H9 (cell line): ENCODE measurements around the gene MDGA2. TPM values are rescaled to one million over a fixed set of nuclear protein-coding genes. Genes with fewer than 3 reads are reported as not detected.

Experiments
- DNase-seq: peaks from one replicate; pipeline ENCODE4 v3.0.0-alpha.2; 2017
- H2AFZ ChIP-seq: one replicate; pipeline ENCODE4 v1.6.1; 2013; ENCODE audit warnings: mild to moderate bottlenecking, low read length, control low read depth, moderate library complexity
- H2AK5ac ChIP-seq: 2 replicates; pipeline ENCODE4 v1.6.1; 2013; ENCODE audit warnings: low read length, control low read depth, mixed read lengths; ENCODE audit not compliant: insufficient read length
- H2BK120ac ChIP-seq: one replicate; pipeline ENCODE4 v1.6.1; 2013; ENCODE audit warnings: low read depth, mild to moderate bottlenecking, low read length, control low read depth, inconsistent platforms; ENCODE audit not compliant: poor library complexity, severe bottlenecking
- H2BK12ac ChIP-seq: 2 replicates; pipeline ENCODE4 v1.6.1; 2013; ENCODE audit warnings: low read length, control low read depth, mixed read lengths, low read depth; ENCODE audit not compliant: insufficient read length
- H2BK15ac ChIP-seq: 2 replicates; pipeline ENCODE4 v1.6.1; 2013; ENCODE audit warnings: low read depth, low read length, control low read depth
- H2BK20ac ChIP-seq: one replicate; pipeline ENCODE4 v1.6.1; 2013; ENCODE audit warnings: low read depth, mild to moderate bottlenecking, low read length, control low read depth, inconsistent platforms; ENCODE audit not compliant: poor library complexity, severe bottlenecking
- H2BK5ac ChIP-seq: 2 replicates; pipeline ENCODE4 v1.6.1; 2013; ENCODE audit warnings: low read length, control low read depth, mixed read lengths; ENCODE audit not compliant: insufficient read length
- H3K14ac ChIP-seq: 2 replicates; pipeline ENCODE4 v1.6.1; 2013; ENCODE audit warnings: low read length, control low read depth; ENCODE audit not compliant: insufficient read depth
- H3K18ac ChIP-seq: 2 replicates; pipeline ENCODE4 v1.6.1; 2013; ENCODE audit warnings: low read depth, mild to moderate bottlenecking, mixed read lengths, low read length, control low read depth; ENCODE audit not compliant: insufficient read length
- H3K23ac ChIP-seq: 2 replicates; pipeline ENCODE4 v1.6.1; 2013; ENCODE audit warnings: low read length, control low read depth, mixed read lengths, low read depth; ENCODE audit not compliant: insufficient read length
- H3K23me2 ChIP-seq: 2 replicates; pipeline ENCODE4 v1.6.1; 2013; ENCODE audit warnings: low read depth, mild to moderate bottlenecking, mixed read lengths, low read length, control low read depth; ENCODE audit not compliant: insufficient read length, poor library complexity, severe bottlenecking
- H3K27ac ChIP-seq: 2 replicates; pipeline ENCODE4 v1.5.1; 2013; ENCODE audit warnings: low read length, control low read depth, mixed read lengths, low read depth; ENCODE audit not compliant: insufficient read length
- H3K27me3 ChIP-seq: 2 replicates; pipeline ENCODE4 v1.6.1; 2013; ENCODE audit warnings: low read length, control low read depth, inconsistent platforms; ENCODE audit not compliant: insufficient read depth
- H3K4ac ChIP-seq: 2 replicates; pipeline ENCODE4 v1.6.1; 2013; ENCODE audit warnings: low read depth, mild to moderate bottlenecking, control low read depth, inconsistent platforms, low read length, moderate library complexity
- H3K4me1 ChIP-seq: 2 replicates; pipeline ENCODE4 v1.6.1; 2013; ENCODE audit warnings: low read length, control low read depth, inconsistent platforms; ENCODE audit not compliant: insufficient read depth
- H3K4me2 ChIP-seq: 2 replicates; pipeline ENCODE4 v1.6.1; 2013; ENCODE audit warnings: low read length, control low read depth, mixed read lengths; ENCODE audit not compliant: insufficient read length, insufficient read depth
- H3K56ac ChIP-seq: 2 replicates; pipeline ENCODE4 v1.6.1; 2013; ENCODE audit warnings: low read depth, mild to moderate bottlenecking, mixed read lengths, low read length, control low read depth; ENCODE audit not compliant: insufficient read length
- H3K79me1 ChIP-seq: 2 replicates; pipeline ENCODE4 v1.6.1; 2013; ENCODE audit warnings: low read depth, mild to moderate bottlenecking, moderate library complexity, low read length, control low read depth, inconsistent platforms; ENCODE audit not compliant: insufficient read depth, poor library complexity, severe bottlenecking
- H3K79me2 ChIP-seq: 2 replicates; pipeline ENCODE4 v1.6.1; 2013; ENCODE audit warnings: low read length, control low read depth, inconsistent platforms; ENCODE audit not compliant: insufficient read depth
- H3K9ac ChIP-seq: 2 replicates; pipeline ENCODE4 v1.6.1; 2013; ENCODE audit warnings: low read length, control low read depth, mixed read lengths; ENCODE audit not compliant: insufficient read length; ENCODE audit errors: extremely low read depth
- H3K9me3 ChIP-seq: one replicate; pipeline ENCODE4 v1.6.1; 2013; ENCODE audit warnings: low read depth, low read length, inconsistent platforms; ENCODE audit not compliant: control insufficient read depth
- H3T11ph ChIP-seq: one replicate; pipeline ENCODE4 v1.6.1; 2013; ENCODE audit warnings: mild to moderate bottlenecking, low read length, control low read depth, inconsistent platforms
- H4K20me1 ChIP-seq: one replicate; pipeline ENCODE4 v1.6.1; 2013; ENCODE audit not compliant: control insufficient read depth, insufficient read length, insufficient read depth
- H4K5ac ChIP-seq: 2 replicates; pipeline ENCODE4 v1.6.1; 2013; ENCODE audit warnings: low read depth, mild to moderate bottlenecking, mixed read lengths, low read length, control low read depth; ENCODE audit not compliant: insufficient read length
- H4K8ac ChIP-seq: replicated peaks from 2 replicates; pipeline ENCODE4 v1.6.1; 2013; ENCODE audit warnings: low read length, control low read depth, mixed read lengths, low read depth; ENCODE audit not compliant: insufficient read length
- H4K91ac ChIP-seq: 2 replicates; pipeline ENCODE4 v1.6.1; 2013; ENCODE audit warnings: low read depth, mild to moderate bottlenecking, moderate library complexity, mixed read lengths, low read length, control low read depth; ENCODE audit not compliant: insufficient read length
- H3K27ac Mint-ChIP-seq, 3 experiments: 2 replicates in 2 of 3; 3 replicates in 1 of 3; pipeline ENCODE4 v1.8.0; 2020 to 2021; ENCODE audit warnings: mixed read lengths in 3 of 3, mild to moderate bottlenecking in 1 of 3, moderate library complexity in 1 of 3
- H3K27me3 Mint-ChIP-seq: 2 replicates; pipeline ENCODE4 v1.8.0; 2021; ENCODE audit warnings: low read depth, mild to moderate bottlenecking, moderate library complexity, mixed read lengths
- H3K36me3 Mint-ChIP-seq, 3 experiments: 2 replicates in 2 of 3; 3 replicates in 1 of 3; pipeline ENCODE4 v1.8.0; 2020 to 2021; ENCODE audit warnings: low read depth in 3 of 3, mixed read lengths in 3 of 3; ENCODE audit not compliant: insufficient read depth in 1 of 3
- H3K4me1 Mint-ChIP-seq, 2 experiments: 2 replicates each; pipeline ENCODE4 v1.8.0; 2020; ENCODE audit warnings: mixed read lengths in 2 of 2
- H3K4me3 Mint-ChIP-seq, 2 experiments: 2 replicates in 1 of 2; 3 replicates in 1 of 2; pipeline ENCODE4 v1.8.0; 2020 to 2021; ENCODE audit warnings: mild to moderate bottlenecking in 2 of 2, mixed read lengths in 2 of 2, moderate library complexity in 1 of 2
- H3K9me3 Mint-ChIP-seq, 2 experiments: 2 replicates in 1 of 2; 3 replicates in 1 of 2; pipeline ENCODE4 v1.8.0; 2020; ENCODE audit warnings: mild to moderate bottlenecking in 2 of 2, mixed read lengths in 2 of 2, moderate library complexity in 1 of 2
- CTCF ChIP-seq: fragments of 200-600 bp; sonication (generic); conservative IDR thresholded peaks from 3 replicates; pipeline ENCODE4 v1.8.0; 2021; ENCODE audit warnings: antibody characterized with exemption, mild to moderate bottlenecking
- total RNA-seq: library from RNA; stranded (reverse); gene quantifications from 2 replicates; pipeline ENCODE4 v1.2.1, GENCODE V29; 2021

MDGA2 gene
- total RNA-seq, 1 experiment from 2014 or later, result 1.9 TPM

DNA sequence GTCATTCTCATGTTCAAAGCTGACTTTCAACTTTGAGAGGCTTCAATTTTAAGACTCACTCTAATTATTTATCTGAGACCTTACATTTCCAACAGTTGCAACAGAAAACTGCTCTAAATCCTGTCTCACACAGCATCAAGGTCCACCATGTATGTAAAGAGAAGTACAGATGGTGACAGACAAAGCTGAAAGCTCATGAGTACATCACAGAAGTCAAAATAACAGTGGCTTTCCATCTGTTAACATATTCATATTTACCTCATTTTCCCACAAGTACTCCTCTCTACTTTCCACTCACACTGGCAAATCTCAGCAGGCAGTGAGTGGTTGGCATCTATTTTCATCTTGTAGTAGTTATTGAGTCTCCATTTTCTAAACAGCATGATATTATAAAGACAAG lies 192.0 kb downstream of the MDGA2 start:
- no peak overlapping the region for H4K91ac ChIP-seq
- no peaks in the 10 kb centered on the region for H4K20me1 ChIP-seq
- H3K4me2 ChIP-seq, result no peak overlapping the region
- H3K79me1 ChIP-seq, result no peaks in the 10 kb centered on the region
- no peak for TF ChIP-seq CTCF
- peaks cover 9 to 25% (median 10%) of the 10 kb centered on the region in 3 experiments; a peak in 6 of 7 replicates for H3K36me3 Mint-ChIP-seq
- no peak overlapping the region for H3K18ac ChIP-seq
- no peak overlapping the region for H2BK5ac ChIP-seq
- peaks cover 8 to 18% of the 10 kb centered on the region in 2 experiments; a peak in 3 of 5 replicates for H3K9me3 Mint-ChIP-seq
- H3K27me3 Mint-ChIP-seq, result no peaks in the 10 kb centered on the region
- H2BK120ac ChIP-seq, result no peak overlapping the region
- no peak overlapping the region for H3K27ac ChIP-seq
- peaks cover 7 to 13% of the 10 kb centered on the region in 2 experiments for H3K4me1 Mint-ChIP-seq
- H3K23ac ChIP-seq, result no peak overlapping the region
- no peak for DNase-seq
- H2AFZ ChIP-seq, result no peak overlapping the region
- H3K27me3 ChIP-seq, result no peaks in the 10 kb centered on the region
- no peak overlapping the region for H2BK12ac ChIP-seq
- H3K4me3 Mint-ChIP-seq, result no peak overlapping the region
- H3K9me3 ChIP-seq, result no peaks in the 10 kb centered on the region
- no peak overlapping the region for H4K5ac ChIP-seq
- H4K8ac ChIP-seq, result no peak overlapping the region
- H3K79me2 ChIP-seq, result no peaks in the 10 kb centered on the region
- no peak overlapping the region for H3K14ac ChIP-seq
- H3K23me2 ChIP-seq, result no peaks in the 10 kb centered on the region
- no peak overlapping the region for H2BK20ac ChIP-seq
- no peak overlapping the region for H3T11ph ChIP-seq
- H2BK15ac ChIP-seq, result no peak overlapping the region
- H2AK5ac ChIP-seq, result no peak overlapping the region
- H3K9ac ChIP-seq, result no peak overlapping the region
- no peak overlapping the region for H3K27ac Mint-ChIP-seq
- H3K4ac ChIP-seq, result no peak overlapping the region
- H3K4me1 ChIP-seq, result no peaks in the 10 kb centered on the region
- no peak overlapping the region for H3K56ac ChIP-seq
